ENCODE results near the gene SMOC2. TPM values are rescaled to one million over a fixed set of nuclear protein-coding genes. Genes with fewer than 3 reads are reported as not detected.

SMOC2 gene, protein sequence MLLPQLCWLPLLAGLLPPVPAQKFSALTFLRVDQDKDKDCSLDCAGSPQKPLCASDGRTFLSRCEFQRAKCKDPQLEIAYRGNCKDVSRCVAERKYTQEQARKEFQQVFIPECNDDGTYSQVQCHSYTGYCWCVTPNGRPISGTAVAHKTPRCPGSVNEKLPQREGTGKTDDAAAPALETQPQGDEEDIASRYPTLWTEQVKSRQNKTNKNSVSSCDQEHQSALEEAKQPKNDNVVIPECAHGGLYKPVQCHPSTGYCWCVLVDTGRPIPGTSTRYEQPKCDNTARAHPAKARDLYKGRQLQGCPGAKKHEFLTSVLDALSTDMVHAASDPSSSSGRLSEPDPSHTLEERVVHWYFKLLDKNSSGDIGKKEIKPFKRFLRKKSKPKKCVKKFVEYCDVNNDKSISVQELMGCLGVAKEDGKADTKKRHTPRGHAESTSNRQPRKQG
- total RNA-seq (2022; extraction: Qiagen RNA extraction; ENCODE audit: low read depth) = not detected in 5 replicates

DNA sequence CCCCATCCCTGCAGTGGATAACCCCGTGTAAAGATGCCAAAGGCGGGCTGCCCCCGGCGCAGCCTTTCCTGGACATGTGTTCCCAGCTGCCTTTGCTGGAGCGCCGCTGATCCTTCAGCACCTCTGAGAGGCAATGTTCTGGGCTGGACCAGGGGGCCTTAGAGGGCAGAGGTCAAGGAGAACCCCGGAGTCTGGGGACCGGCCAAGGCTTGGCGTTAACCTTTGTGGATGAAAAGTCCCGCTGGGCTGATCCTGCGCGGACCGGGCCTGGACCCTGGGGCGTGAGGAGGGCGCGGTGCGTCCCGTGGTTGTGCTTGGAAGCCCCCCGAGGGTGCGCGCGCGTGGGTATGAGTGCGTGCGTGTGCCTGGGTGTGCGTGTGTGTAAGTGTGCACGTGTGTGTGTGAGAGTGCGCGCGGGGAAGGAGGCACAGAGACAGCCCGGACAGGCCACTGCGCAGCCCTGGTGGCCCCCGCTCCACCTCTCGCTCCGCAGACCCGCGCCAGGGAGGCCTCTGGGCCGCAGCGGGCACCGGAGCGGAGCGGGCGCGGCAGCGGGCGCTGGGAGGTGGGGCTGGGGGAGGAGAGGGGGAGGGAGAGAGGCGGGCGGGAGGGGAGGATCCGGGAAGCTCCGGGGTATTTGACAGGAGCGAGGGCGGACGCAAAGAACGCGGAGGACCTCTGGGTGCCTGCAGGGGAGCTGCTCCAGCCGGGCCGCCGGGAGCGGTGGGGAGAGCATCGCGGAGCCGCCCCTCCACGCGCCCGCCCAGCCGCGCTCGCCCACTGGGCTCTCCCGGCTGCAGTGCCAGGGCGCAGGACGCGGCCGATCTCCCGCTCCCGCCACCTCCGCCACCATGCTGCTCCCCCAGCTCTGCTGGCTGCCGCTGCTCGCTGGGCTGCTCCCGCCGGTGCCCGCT lies at the start of gene SMOC2:
SMOC2 (plus strand) TSS at position 665 of the 914 bp plus-strand sequence; CDS start at position 852, 187 bp downstream.

Other genes starting within 250 kb of the SMOC2 start
- gene DACT2, start 121.4 kb upstream of the SMOC2 start, total RNA-seq (2022; extraction: Qiagen RNA extraction; ENCODE audit: low read depth) = 0.07 to 0.65 TPM (median 0.25 TPM) in 5 replicates

Measured in A549 treated with RU486 at 1 μM for 4 hours (cell line).